SK-N-SH (cell line): ENCODE results near the gene CD109. TPM values are rescaled to one million over a fixed set of nuclear protein-coding genes. Genes with fewer than 3 reads are reported as not detected.

Source experiments
- CTCF ChIA-PET: fragments of 300-600, 350-600 bp; formaldehyde crosslinking; extraction: SDS; loops from one replicate; lab custom pipeline; 2021; lab: Yijun Ruan, JAX
- POLR2A ChIA-PET: fragments of 350-600 bp; sonication (Branson Sonifier 250); formaldehyde crosslinking; extraction: SDS; loops from one replicate; lab custom pipeline; 2020; ENCODE audit warnings: antibody characterized with exemption, inconsistent platforms; lab: Yijun Ruan, JAX
- DNase-seq: peaks from one replicate; pipeline ENCODE4 v3.0.0; 2012
- H2AFZ ChIP-seq: fragments of 200-600 bp; sonication (generic); 2 replicates; pipeline ENCODE4 v1.8.1; 2016; ENCODE audit warnings: antibody characterized with exemption, mild to moderate bottlenecking, low read depth
- H3F3A ChIP-seq: fragments of 200-600 bp; sonication (generic); replicated peaks from 2 replicates; pipeline ENCODE3; 2016; ENCODE audit warnings: antibody characterized with exemption, mild to moderate bottlenecking; ENCODE audit not compliant: insufficient read depth
- H3K27ac ChIP-seq, 2 experiments: fragments of 200-500 bp in 1 of 2; fragments of 200-600 bp in 1 of 2; sonication (Bioruptor generic) in 1 of 2; sonication (generic), shearing (Covaris generic) in 1 of 2; 2 replicates each; pipeline versions ENCODE4 v1.5.1 to v1.6.1; 2014 to 2016; ENCODE audit warnings: low read depth in 2 of 2, inconsistent platforms in 1 of 2, low read length in 1 of 2, mild to moderate bottlenecking in 1 of 2, mixed read lengths in 1 of 2
- H3K27me3 ChIP-seq: fragments of 200-600 bp; sonication (generic), shearing (Covaris generic); 2 replicates; pipeline ENCODE4 v1.6.1; 2016; ENCODE audit warnings: mixed run types; ENCODE audit not compliant: insufficient read depth
- H3K36me3 ChIP-seq, 2 experiments: fragments of 200-500 bp in 1 of 2; fragments of 200-600 bp in 1 of 2; sonication (Bioruptor generic) in 1 of 2; sonication (generic) in 1 of 2; replicated peaks in 1 of 2; 2 replicates each; pipeline versions ENCODE3 to v1.5.1; 2014 to 2016; ENCODE audit warnings: low read length in 1 of 2, mild to moderate bottlenecking in 1 of 2; ENCODE audit not compliant: insufficient read depth in 2 of 2, control insufficient read depth in 1 of 2
- H3K4me1 ChIP-seq, 2 experiments: fragments of 200-500 bp in 1 of 2; fragments of 200-600 bp in 1 of 2; sonication (Bioruptor generic) in 1 of 2; sonication (generic), shearing (Covaris generic) in 1 of 2; 2 replicates each; pipeline versions ENCODE4 v1.5.1 to v1.6.1; 2014 to 2016; ENCODE audit warnings: low read depth in 1 of 2, low read length in 1 of 2, mixed run types in 1 of 2; ENCODE audit not compliant: insufficient read depth in 2 of 2, control insufficient read depth in 1 of 2
- H3K4me2 ChIP-seq: fragments of 200-600 bp; sonication (generic), shearing (Covaris generic); 2 replicates; pipeline ENCODE4 v1.6.1; 2017; ENCODE audit warnings: mixed run types
- H3K4me3 ChIP-seq, 2 experiments: fragments of 200-500 bp in 1 of 2; fragments of 200-600 bp in 1 of 2; sonication (Bioruptor generic) in 1 of 2; sonication (generic), shearing (Covaris generic) in 1 of 2; 2 replicates each; pipeline versions ENCODE4 v1.5.1 to v1.8.1; 2014 to 2016; ENCODE audit warnings: low read depth in 2 of 2, inconsistent platforms in 1 of 2, low read length in 1 of 2, mild to moderate bottlenecking in 1 of 2, mixed read lengths in 1 of 2, moderate library complexity in 1 of 2
- H3K79me2 ChIP-seq: fragments of 200-600 bp; sonication (generic); 2 replicates; pipeline ENCODE4 v1.8.1; 2017; ENCODE audit warnings: mild to moderate bottlenecking; ENCODE audit not compliant: insufficient read depth
- H3K9ac ChIP-seq: fragments of 200-600 bp; sonication (generic); 2 replicates; pipeline ENCODE4 v1.6.1; 2017; ENCODE audit warnings: mixed run types
- H3K9me2 ChIP-seq: fragments of 200-600 bp; sonication (generic); 2 replicates; pipeline ENCODE4 v1.6.1; 2017; ENCODE audit warnings: mixed run types
- H3K9me3 ChIP-seq: fragments of 200-600 bp; sonication (generic); 2 replicates; pipeline ENCODE4 v1.6.1; 2017; ENCODE audit warnings: mixed run types, mild to moderate bottlenecking, moderate library complexity
- H4K20me1 ChIP-seq: fragments of 200-600 bp; sonication (generic); 2 replicates; pipeline ENCODE4 v1.6.1; 2017; ENCODE audit warnings: mild to moderate bottlenecking, mixed run types; ENCODE audit not compliant: insufficient read depth
- ELF1 ChIP-seq: IDR thresholded peaks from 2 replicates; pipeline ENCODE4 v1.4.0; 2012
- EZH2phosphoT487 ChIP-seq: fragments of 200-600 bp; sonication (generic); IDR thresholded peaks from 2 replicates; pipeline ENCODE4 v1.6.1; 2017; ENCODE audit warnings: low read depth, mixed run types, mild to moderate bottlenecking, antibody characterized with exemption, moderate library complexity, borderline replicate concordance
- FOSL2 ChIP-seq: IDR thresholded peaks from 2 replicates; pipeline ENCODE4 v1.4.0; 2012; ENCODE audit warnings: low read depth, mild to moderate bottlenecking, moderate library complexity, borderline replicate concordance
- GATA2 ChIP-seq: sonication (generic); formaldehyde crosslinking; IDR thresholded peaks from 2 replicates; pipeline ENCODE4 v1.5.0; 2020; ENCODE audit warnings: mild to moderate bottlenecking, missing genetic modification reagents
- MXI1 ChIP-seq: IDR thresholded peaks from 2 replicates; pipeline ENCODE4 v1.6.1; 2012; ENCODE audit warnings: mild to moderate bottlenecking, low read depth, low read length, improper control_type of control experiment
- POLR2AphosphoS5 ChIP-seq: IDR thresholded peaks from 2 replicates; pipeline ENCODE4 v1.6.1; 2012; ENCODE audit warnings: low read depth, low read length
- RAD21 ChIP-seq: IDR thresholded peaks from 2 replicates; pipeline ENCODE4 v1.6.1; 2012; ENCODE audit warnings: mild to moderate bottlenecking, low read length
- RCOR1 ChIP-seq: fragments of 150-350 bp; IDR thresholded peaks from 2 replicates; pipeline ENCODE4 v1.6.1; 2017; ENCODE audit warnings: antibody characterized with exemption, low read length
- RFX5 ChIP-seq: IDR thresholded peaks from 2 replicates; pipeline ENCODE4 v1.6.1; 2012; ENCODE audit warnings: mild to moderate bottlenecking, improper control_type of control experiment, low read length
- TAF1 ChIP-seq: IDR thresholded peaks from 2 replicates; pipeline ENCODE4 v1.6.1; 2012; ENCODE audit warnings: low read depth, mild to moderate bottlenecking, low read length, moderate library complexity, borderline replicate concordance
- YY1 ChIP-seq: IDR thresholded peaks from 2 replicates; pipeline ENCODE4 v1.4.0; 2012; ENCODE audit warnings: low read depth, mild to moderate bottlenecking
- WGBS: methylation state at CpG from one replicate; pipeline ENCODE4 v1.1.6; 2017; ENCODE audit warnings: low lambda C conversion rate; 5-methylcytosine and 5-hydroxymethylcytosine counted together
- polyA plus RNA-seq, 3 experiments: library from polyadenylated mRNA; depleted of rRNA; stranded (reverse); fragments of >200 nt; gene quantifications; 2 replicates each; pipeline ENCODE4 v1.2.3, GENCODE V29; 2012
- TF ChIP-seq, protein P1 (sequence below): IDR thresholded peaks from 2 replicates; pipeline ENCODE4 v1.4.0; 2012; ENCODE audit warnings: low read depth, borderline replicate concordance
- TF ChIP-seq, protein P2 (sequence below): IDR thresholded peaks from 2 replicates; pipeline ENCODE4; 2012
- TF ChIP-seq, protein P3 (sequence below): fragments of 150-350 bp; IDR thresholded peaks from 2 replicates; pipeline ENCODE4 v1.6.1; 2017; ENCODE audit warnings: antibody characterized with exemption, low read length, low read depth, borderline replicate concordance
- TF ChIP-seq, protein P4 (sequence below): fragments of 200-600 bp; sonication (generic); IDR thresholded peaks from 2 replicates; pipeline ENCODE4 v1.6.1; 2017; ENCODE audit warnings: antibody characterized with exemption, mild to moderate bottlenecking, moderate library complexity
- TF ChIP-seq, protein P5 (sequence below): IDR thresholded peaks from 2 replicates; pipeline ENCODE4 v1.4.0; 2012; ENCODE audit warnings: low read depth

Gene CD109
- polyA plus RNA-seq, 1 of the 3 experiments (the other 2 are of a cell fraction): 19.7 TPM

DNA sequence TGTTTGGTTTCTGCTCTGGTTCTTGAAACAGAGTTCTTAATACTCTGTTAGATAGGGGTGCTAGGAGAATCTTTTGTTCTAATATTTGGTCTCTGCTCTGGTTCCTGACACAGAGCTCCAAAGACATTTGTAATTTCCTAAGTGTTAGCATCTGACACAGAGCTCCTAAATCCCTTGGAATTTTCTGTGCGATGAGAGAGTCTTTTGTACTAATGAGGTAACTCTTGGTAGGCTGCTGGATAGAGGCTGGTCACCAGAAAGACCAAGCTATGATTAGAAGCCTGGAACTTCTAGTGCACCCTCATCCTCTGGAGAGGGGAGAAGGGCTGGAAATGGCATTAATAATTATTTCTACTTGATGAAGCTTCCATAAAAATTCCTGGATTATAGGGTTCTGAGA is 7.7 kb upstream of the CD109 start:
- H3K79me2 ChIP-seq: no peaks in the 10 kb centered on the region
- H3F3A ChIP-seq: no peaks in the 10 kb centered on the region
- H2AFZ ChIP-seq: no peak overlapping the region
- no peak overlapping the region for H3K27ac ChIP-seq
- no peak overlapping the region for H3K4me3 ChIP-seq
- TF ChIP-seq FOSL2 (no peak), EZH2phosphoT487 (no peak), MXI1 (no peak), GATA2 (CRISPR knock-in tag) (no peak), ELF1 (no peak), RCOR1 (no peak), RFX5 (no peak), YY1 (no peak)
- TF ChIP-seq, protein P1, sequence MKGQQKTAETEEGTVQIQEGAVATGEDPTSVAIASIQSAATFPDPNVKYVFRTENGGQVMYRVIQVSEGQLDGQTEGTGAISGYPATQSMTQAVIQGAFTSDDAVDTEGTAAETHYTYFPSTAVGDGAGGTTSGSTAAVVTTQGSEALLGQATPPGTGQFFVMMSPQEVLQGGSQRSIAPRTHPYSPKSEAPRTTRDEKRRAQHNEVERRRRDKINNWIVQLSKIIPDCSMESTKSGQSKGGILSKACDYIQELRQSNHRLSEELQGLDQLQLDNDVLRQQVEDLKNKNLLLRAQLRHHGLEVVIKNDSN: no peak
- TF ChIP-seq, protein P2, sequence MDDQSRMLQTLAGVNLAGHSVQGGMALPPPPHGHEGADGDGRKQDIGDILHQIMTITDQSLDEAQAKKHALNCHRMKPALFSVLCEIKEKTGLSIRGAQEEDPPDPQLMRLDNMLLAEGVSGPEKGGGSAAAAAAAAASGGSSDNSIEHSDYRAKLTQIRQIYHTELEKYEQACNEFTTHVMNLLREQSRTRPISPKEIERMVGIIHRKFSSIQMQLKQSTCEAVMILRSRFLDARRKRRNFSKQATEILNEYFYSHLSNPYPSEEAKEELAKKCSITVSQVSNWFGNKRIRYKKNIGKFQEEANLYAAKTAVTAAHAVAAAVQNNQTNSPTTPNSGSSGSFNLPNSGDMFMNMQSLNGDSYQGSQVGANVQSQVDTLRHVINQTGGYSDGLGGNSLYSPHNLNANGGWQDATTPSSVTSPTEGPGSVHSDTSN: no peak
- TF ChIP-seq, protein P3, sequence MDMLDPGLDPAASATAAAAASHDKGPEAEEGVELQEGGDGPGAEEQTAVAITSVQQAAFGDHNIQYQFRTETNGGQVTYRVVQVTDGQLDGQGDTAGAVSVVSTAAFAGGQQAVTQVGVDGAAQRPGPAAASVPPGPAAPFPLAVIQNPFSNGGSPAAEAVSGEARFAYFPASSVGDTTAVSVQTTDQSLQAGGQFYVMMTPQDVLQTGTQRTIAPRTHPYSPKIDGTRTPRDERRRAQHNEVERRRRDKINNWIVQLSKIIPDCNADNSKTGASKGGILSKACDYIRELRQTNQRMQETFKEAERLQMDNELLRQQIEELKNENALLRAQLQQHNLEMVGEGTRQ: no peak
- WGBS: 26% methylated on average over 1 of the region's 1 CpG
- no peak for DNase-seq
- H4K20me1 ChIP-seq: no peaks in the 10 kb centered on the region
- H3K9me2 ChIP-seq: no peaks in the 10 kb centered on the region
- no peak overlapping the region for H3K4me2 ChIP-seq
- peaks cover 0 to 4% of the 10 kb centered on the region in 2 experiments for H3K36me3 ChIP-seq
- no peaks in the 10 kb centered on the region for H3K27me3 ChIP-seq
- CTCF ChIA-PET: interaction anchor here (0.7 to 0.9 kb wide), 2 partner anchors 13 to 45 kb away, joined by 4 to 5 read pairs; no protein-coding TSS in a partner anchor
- no peaks in the 10 kb centered on the region for H3K9me3 ChIP-seq
- no peak overlapping the region for H3K9ac ChIP-seq
- POLR2A ChIA-PET: no interaction called here
- H3K4me1 ChIP-seq: no peaks in the 10 kb centered on the region

DNA sequence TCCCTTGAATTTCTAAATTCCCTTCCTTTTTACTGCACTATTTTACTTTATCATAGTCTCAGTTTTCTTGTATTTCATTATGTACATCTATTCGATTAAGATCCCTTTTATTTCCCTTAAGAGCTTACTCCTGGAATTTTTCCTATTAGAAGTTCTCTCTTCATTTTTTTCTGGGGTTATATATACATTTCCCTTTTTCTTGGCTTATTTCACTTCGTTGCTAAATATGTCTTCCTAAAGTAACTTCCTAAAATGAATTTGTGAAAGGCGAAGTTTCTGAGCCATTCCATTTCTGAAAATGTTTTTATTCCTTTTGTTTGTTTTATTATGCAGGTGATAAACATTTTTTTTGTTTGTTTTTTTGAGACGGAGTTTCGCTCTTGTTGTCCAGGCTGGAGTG is 5.9 kb upstream of the CD109 start:
- H3K4me3 ChIP-seq: no peak overlapping the region
- WGBS: 66% methylated on average over 5 of the region's 5 CpGs
- H3K27ac ChIP-seq: no peak overlapping the region
- peaks cover 0 to 9% of the 10 kb centered on the region in 2 experiments; a peak in 1 of 4 replicates for H3K4me1 ChIP-seq
- H3K79me2 ChIP-seq: no peaks in the 10 kb centered on the region
- no peaks in the 10 kb centered on the region for H3K9me3 ChIP-seq
- H3K9me2 ChIP-seq: no peaks in the 10 kb centered on the region
- TF ChIP-seq TAF1: no peak
- TF ChIP-seq, protein P4, sequence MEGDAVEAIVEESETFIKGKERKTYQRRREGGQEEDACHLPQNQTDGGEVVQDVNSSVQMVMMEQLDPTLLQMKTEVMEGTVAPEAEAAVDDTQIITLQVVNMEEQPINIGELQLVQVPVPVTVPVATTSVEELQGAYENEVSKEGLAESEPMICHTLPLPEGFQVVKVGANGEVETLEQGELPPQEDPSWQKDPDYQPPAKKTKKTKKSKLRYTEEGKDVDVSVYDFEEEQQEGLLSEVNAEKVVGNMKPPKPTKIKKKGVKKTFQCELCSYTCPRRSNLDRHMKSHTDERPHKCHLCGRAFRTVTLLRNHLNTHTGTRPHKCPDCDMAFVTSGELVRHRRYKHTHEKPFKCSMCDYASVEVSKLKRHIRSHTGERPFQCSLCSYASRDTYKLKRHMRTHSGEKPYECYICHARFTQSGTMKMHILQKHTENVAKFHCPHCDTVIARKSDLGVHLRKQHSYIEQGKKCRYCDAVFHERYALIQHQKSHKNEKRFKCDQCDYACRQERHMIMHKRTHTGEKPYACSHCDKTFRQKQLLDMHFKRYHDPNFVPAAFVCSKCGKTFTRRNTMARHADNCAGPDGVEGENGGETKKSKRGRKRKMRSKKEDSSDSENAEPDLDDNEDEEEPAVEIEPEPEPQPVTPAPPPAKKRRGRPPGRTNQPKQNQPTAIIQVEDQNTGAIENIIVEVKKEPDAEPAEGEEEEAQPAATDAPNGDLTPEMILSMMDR: no peak
- TF ChIP-seq POLR2AphosphoS5: no peak
- no peak for TF ChIP-seq RAD21
- TF ChIP-seq, protein P5, sequence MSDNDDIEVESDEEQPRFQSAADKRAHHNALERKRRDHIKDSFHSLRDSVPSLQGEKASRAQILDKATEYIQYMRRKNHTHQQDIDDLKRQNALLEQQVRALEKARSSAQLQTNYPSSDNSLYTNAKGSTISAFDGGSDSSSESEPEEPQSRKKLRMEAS: no peak
- H3K4me2 ChIP-seq: no peak overlapping the region
- peaks cover 0 to 4% of the 10 kb centered on the region in 2 experiments for H3K36me3 ChIP-seq
- no peak overlapping the region for H3K9ac ChIP-seq
- POLR2A ChIA-PET: no interaction called here
- H3K27me3 ChIP-seq: no peaks in the 10 kb centered on the region
- no peaks in the 10 kb centered on the region for H4K20me1 ChIP-seq
- CTCF ChIA-PET: no interaction called here
- H3F3A ChIP-seq: peaks cover 12% of the 10 kb centered on the region
- no peak overlapping the region for H2AFZ ChIP-seq
- no peak for DNase-seq
